ENCODE measurements around the gene RUNDC1.
A peak's percentile ranks its signal among the peaks of the same experiment; 100 is the strongest.
"Not testable (repeated sequence)": the region's sequence is repeated elsewhere in the genome, so short reads cannot be mapped to it uniquely, and the experiment has no call there.

The RUNDC1 gene

GRCh38 chr17:42964161-42964932 lies 16.0 kb upstream of the RUNDC1 start, which contains the start of gene AARSD1:
Gene AARSD1 (minus strand): TSS chr17:42964454. CDS start chr17:42964440, 14 bp downstream.
- no peak for TF ChIP-seq CTCF (IDR thresholded peaks at IDR 0.05; ENCODE audit: insufficient read depth, low read depth, low read length, missing control alignments)
- DNase-seq (ENCODE audit: low read depth), result peak; percentile 97
- H3K4me3 ChIP-seq (ENCODE audit: low read length), result peak within 1 kb of the TSS; percentile 87

GRCh38 chr17:42967925-42968324 lies 12.4 kb upstream of the RUNDC1 start:
- TF ChIP-seq CTCF (IDR thresholded peaks at IDR 0.05; ENCODE audit: insufficient read depth, low read depth, low read length, missing control alignments), result no peak
- no peak for DNase-seq (ENCODE audit: low read depth)
- no peak overlapping the region for H3K4me3 ChIP-seq (ENCODE audit: low read length)

GRCh38 chr17:42969001-42969581 lies 11.3 kb upstream of the RUNDC1 start:
- DNase-seq (ENCODE audit: low read depth), result no peak
- TF ChIP-seq CTCF (IDR thresholded peaks at IDR 0.05; ENCODE audit: insufficient read depth, low read depth, low read length, missing control alignments), result no peak
- H3K4me3 ChIP-seq (ENCODE audit: low read length), result no peak overlapping the region

- TF ChIP-seq CTCF (IDR thresholded peaks at IDR 0.05; ENCODE audit: insufficient read depth, low read depth, low read length, missing control alignments), result no peak
- H3K4me3 ChIP-seq (ENCODE audit: low read length), result no peak overlapping the region
- no peak for DNase-seq (ENCODE audit: low read depth)
These were observed 8.8 kb upstream of the RUNDC1 start for GRCh38 chr17:42971589-42971988.

GRCh38 chr17:42973323-42973722 lies 7.0 kb upstream of the RUNDC1 start:
- not testable (repeated sequence) for DNase-seq (ENCODE audit: low read depth); H3K4me3 ChIP-seq (ENCODE audit: low read length)

- no peak overlapping the region for H3K4me3 ChIP-seq (ENCODE audit: low read length)
- TF ChIP-seq CTCF (IDR thresholded peaks at IDR 0.05; ENCODE audit: insufficient read depth, low read depth, low read length, missing control alignments), result no peak
- no peak for DNase-seq (ENCODE audit: low read depth)
These were observed 5.1 kb upstream of the RUNDC1 start for GRCh38 chr17:42975265-42975664.

GRCh38 chr17:42975701-42976100 lies 4.7 kb upstream of the RUNDC1 start:
- H3K4me3 ChIP-seq (ENCODE audit: low read length); DNase-seq (ENCODE audit: low read depth): not testable (repeated sequence)
